ENCODE measurements around the gene EXO5. TPM values are rescaled to one million over a fixed set of nuclear protein-coding genes. Genes with fewer than 3 reads are reported as not detected.
A peak's percentile ranks its signal among the peaks of the same experiment; 100 is the strongest.

Gene EXO5
- total and polyA plus RNA-seq, 2 of the 13 experiments (the other 11 are each of a cell fraction or from before 2014, with no cell fraction given) = 9.9 to 20.5 TPM

- peak; percentile 75; the same call in 1 of the 2 replicates for TF ChIP-seq ZNF101 (CRISPR knock-in tag; IDR thresholded peaks at IDR 0.05; ENCODE audit: borderline replicate concordance, low read depth)
- TF ChIP-seq PHF21A (CRISPR knock-in tag; IDR thresholded peaks at IDR 0.05) = peak; percentile 80
- no peak for TF ChIP-seq ATRX (CRISPR knock-in tag; IDR thresholded peaks at IDR 0.05; ENCODE audit: borderline replicate concordance)
- TF ChIP-seq FOXP1 (IDR thresholded peaks at IDR 0.05) = no peak
- TF ChIP-seq FOXP1 (CRISPR knock-in tag; IDR thresholded peaks at IDR 0.05) = no peak
- TF ChIP-seq ZBTB38 (CRISPR knock-in tag; IDR thresholded peaks at IDR 0.05) = peak; percentile 88; the same call in 1 of the 2 replicates
- peak; percentile 92 for TF ChIP-seq ZFY (CRISPR knock-in tag; IDR thresholded peaks at IDR 0.05)
- TF ChIP-seq TEAD3 (CRISPR knock-in tag; optimal IDR thresholded peaks at IDR 0.05; ENCODE audit: borderline replicate concordance) = no peak
- TF ChIP-seq HMGXB4 (CRISPR knock-in tag; IDR thresholded peaks at IDR 0.05; ENCODE audit: borderline replicate concordance in 1 of 2, low read depth in 1 of 2) = peak; percentile 70 to 84
- peak; percentile 78; the same call in 1 of the 2 replicates for TF ChIP-seq ZNF367 (CRISPR knock-in tag; IDR thresholded peaks at IDR 0.05; ENCODE audit: borderline replicate concordance)
- TF ChIP-seq RARA (CRISPR knock-in tag; IDR thresholded peaks at IDR 0.05) = 0 out of 2 replicates have a peak, but pooled peaks have one; percentile 27
- TF ChIP-seq ZNF30 (CRISPR knock-in tag; IDR thresholded peaks at IDR 0.05) = peak; percentile 51; the same call in 1 of the 2 replicates
- TF ChIP-seq HOXA7 (CRISPR knock-in tag; IDR thresholded peaks at IDR 0.05) = no peak
- TF ChIP-seq ZBTB7A (CRISPR knock-in tag; IDR thresholded peaks at IDR 0.05) = peak; percentile 54; the same call in 1 of the 2 replicates
- TF ChIP-seq ZNF407 (CRISPR knock-in tag; IDR thresholded peaks at IDR 0.05; ENCODE audit: not compliant biosample characterization) = peak; percentile 79
- TF ChIP-seq DNMT3B (CRISPR knock-in tag; conservative IDR thresholded peaks at IDR 0.05) = no peak
- no peak for TF ChIP-seq SSRP1 (CRISPR knock-in tag; IDR thresholded peaks at IDR 0.05)
- TF ChIP-seq ZNF441 (CRISPR knock-in tag; IDR thresholded peaks at IDR 0.05; ENCODE audit: borderline replicate concordance) = peak; percentile 100
- 0 out of 2 replicates have a peak, but pooled peaks have one; percentile 34 for TF ChIP-seq ZNF180 (CRISPR knock-in tag; IDR thresholded peaks at IDR 0.05; ENCODE audit: borderline replicate concordance, low read depth)
- TF ChIP-seq EZH2 (conservative IDR thresholded peaks at IDR 0.05; ENCODE audit: low read depth, low read length) = no peak
Observed at GRCh38 chr1:40508375-40509341, at the start of gene EXO5 (continued).
